ENCODE measurements around the gene EIF2D. TPM values are rescaled to one million over a fixed set of nuclear protein-coding genes. Genes with fewer than 3 reads are reported as not detected.

Gene EIF2D
- total and polyA plus RNA-seq, 9 of the 15 experiments (the other 6 are each of a cell fraction or from before 2014, with no cell fraction given), result 81.1 to 138 (median 93.9) TPM

DNA sequence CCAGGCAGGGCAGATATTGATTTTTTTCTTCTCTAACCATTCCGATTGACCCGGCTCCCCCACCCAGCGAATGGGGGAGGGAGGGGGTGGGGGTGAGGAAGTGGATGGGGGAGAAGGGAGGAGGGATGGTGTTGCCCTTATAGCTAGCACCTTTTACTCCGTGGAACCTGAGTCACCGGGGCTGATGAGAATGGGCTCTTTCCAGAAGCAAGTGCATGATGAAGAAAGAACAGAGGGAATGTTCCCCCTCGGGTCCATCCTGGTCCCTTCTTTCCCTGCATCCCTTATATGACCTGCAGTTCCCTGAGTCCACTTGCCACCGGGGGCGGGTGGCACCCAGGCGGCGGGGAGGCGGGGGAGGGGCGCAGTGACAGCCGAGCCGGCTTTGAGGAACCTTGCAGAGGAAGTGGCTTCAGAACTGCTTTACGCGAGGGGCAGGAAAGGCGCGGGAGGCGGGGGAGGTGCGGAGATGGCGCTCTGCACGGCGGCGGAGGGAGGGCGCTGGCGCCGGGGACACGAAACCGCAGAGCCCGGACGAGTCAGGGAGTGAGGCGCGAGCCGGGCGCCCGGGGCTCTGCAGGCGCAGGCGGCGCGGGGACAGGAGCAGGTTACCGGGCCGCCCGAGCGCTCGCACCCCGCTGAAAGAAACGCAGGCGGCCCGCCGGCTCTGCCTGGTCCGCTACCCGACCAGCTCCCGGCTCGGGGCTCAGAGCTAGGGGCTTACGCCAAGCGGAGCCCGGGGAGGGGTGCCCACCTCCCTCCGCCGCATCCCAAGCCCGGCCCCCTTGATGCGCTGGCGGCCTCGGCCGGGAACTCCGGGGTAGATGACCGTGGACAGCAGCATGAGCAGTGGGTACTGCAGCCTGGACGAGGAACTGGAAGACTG is 55.3 kb downstream of the EIF2D start (continued):
- no peak; the same call in 1 of the 2 replicates for TF ChIP-seq BRD4 (IDR thresholded peaks at IDR 0.05)
- peak; percentile 53; the same call in 1 of the 2 replicates for TF ChIP-seq RUNX1 (IDR thresholded peaks at IDR 0.05; ENCODE audit: low read depth)
- peak in 1 of 2 experiments; percentile 79; a peak in 2 of 4 replicates for TF ChIP-seq KDM4B (IDR thresholded peaks at IDR 0.05; ENCODE audit: borderline replicate concordance in 2 of 2, low read depth in 1 of 2)
- TF ChIP-seq ETV5 (CRISPR knock-in tag; IDR thresholded peaks at IDR 0.05; ENCODE audit: low read depth), result peak; percentile 77
- peak; percentile 60; the same call in 1 of the 2 replicates for TF ChIP-seq KAT7 (CRISPR knock-in tag; IDR thresholded peaks at IDR 0.05; ENCODE audit: borderline replicate concordance)
- TF ChIP-seq, protein P1, sequence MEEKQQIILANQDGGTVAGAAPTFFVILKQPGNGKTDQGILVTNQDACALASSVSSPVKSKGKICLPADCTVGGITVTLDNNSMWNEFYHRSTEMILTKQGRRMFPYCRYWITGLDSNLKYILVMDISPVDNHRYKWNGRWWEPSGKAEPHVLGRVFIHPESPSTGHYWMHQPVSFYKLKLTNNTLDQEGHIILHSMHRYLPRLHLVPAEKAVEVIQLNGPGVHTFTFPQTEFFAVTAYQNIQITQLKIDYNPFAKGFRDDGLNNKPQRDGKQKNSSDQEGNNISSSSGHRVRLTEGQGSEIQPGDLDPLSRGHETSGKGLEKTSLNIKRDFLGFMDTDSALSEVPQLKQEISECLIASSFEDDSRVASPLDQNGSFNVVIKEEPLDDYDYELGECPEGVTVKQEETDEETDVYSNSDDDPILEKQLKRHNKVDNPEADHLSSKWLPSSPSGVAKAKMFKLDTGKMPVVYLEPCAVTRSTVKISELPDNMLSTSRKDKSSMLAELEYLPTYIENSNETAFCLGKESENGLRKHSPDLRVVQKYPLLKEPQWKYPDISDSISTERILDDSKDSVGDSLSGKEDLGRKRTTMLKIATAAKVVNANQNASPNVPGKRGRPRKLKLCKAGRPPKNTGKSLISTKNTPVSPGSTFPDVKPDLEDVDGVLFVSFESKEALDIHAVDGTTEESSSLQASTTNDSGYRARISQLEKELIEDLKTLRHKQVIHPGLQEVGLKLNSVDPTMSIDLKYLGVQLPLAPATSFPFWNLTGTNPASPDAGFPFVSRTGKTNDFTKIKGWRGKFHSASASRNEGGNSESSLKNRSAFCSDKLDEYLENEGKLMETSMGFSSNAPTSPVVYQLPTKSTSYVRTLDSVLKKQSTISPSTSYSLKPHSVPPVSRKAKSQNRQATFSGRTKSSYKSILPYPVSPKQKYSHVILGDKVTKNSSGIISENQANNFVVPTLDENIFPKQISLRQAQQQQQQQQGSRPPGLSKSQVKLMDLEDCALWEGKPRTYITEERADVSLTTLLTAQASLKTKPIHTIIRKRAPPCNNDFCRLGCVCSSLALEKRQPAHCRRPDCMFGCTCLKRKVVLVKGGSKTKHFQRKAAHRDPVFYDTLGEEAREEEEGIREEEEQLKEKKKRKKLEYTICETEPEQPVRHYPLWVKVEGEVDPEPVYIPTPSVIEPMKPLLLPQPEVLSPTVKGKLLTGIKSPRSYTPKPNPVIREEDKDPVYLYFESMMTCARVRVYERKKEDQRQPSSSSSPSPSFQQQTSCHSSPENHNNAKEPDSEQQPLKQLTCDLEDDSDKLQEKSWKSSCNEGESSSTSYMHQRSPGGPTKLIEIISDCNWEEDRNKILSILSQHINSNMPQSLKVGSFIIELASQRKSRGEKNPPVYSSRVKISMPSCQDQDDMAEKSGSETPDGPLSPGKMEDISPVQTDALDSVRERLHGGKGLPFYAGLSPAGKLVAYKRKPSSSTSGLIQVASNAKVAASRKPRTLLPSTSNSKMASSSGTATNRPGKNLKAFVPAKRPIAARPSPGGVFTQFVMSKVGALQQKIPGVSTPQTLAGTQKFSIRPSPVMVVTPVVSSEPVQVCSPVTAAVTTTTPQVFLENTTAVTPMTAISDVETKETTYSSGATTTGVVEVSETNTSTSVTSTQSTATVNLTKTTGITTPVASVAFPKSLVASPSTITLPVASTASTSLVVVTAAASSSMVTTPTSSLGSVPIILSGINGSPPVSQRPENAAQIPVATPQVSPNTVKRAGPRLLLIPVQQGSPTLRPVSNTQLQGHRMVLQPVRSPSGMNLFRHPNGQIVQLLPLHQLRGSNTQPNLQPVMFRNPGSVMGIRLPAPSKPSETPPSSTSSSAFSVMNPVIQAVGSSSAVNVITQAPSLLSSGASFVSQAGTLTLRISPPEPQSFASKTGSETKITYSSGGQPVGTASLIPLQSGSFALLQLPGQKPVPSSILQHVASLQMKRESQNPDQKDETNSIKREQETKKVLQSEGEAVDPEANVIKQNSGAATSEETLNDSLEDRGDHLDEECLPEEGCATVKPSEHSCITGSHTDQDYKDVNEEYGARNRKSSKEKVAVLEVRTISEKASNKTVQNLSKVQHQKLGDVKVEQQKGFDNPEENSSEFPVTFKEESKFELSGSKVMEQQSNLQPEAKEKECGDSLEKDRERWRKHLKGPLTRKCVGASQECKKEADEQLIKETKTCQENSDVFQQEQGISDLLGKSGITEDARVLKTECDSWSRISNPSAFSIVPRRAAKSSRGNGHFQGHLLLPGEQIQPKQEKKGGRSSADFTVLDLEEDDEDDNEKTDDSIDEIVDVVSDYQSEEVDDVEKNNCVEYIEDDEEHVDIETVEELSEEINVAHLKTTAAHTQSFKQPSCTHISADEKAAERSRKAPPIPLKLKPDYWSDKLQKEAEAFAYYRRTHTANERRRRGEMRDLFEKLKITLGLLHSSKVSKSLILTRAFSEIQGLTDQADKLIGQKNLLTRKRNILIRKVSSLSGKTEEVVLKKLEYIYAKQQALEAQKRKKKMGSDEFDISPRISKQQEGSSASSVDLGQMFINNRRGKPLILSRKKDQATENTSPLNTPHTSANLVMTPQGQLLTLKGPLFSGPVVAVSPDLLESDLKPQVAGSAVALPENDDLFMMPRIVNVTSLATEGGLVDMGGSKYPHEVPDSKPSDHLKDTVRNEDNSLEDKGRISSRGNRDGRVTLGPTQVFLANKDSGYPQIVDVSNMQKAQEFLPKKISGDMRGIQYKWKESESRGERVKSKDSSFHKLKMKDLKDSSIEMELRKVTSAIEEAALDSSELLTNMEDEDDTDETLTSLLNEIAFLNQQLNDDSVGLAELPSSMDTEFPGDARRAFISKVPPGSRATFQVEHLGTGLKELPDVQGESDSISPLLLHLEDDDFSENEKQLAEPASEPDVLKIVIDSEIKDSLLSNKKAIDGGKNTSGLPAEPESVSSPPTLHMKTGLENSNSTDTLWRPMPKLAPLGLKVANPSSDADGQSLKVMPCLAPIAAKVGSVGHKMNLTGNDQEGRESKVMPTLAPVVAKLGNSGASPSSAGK (IDR thresholded peaks at IDR 0.05), result no peak
- TF ChIP-seq TAL1 (IDR thresholded peaks at IDR 0.05), result no peak
- TF ChIP-seq, protein P2, sequence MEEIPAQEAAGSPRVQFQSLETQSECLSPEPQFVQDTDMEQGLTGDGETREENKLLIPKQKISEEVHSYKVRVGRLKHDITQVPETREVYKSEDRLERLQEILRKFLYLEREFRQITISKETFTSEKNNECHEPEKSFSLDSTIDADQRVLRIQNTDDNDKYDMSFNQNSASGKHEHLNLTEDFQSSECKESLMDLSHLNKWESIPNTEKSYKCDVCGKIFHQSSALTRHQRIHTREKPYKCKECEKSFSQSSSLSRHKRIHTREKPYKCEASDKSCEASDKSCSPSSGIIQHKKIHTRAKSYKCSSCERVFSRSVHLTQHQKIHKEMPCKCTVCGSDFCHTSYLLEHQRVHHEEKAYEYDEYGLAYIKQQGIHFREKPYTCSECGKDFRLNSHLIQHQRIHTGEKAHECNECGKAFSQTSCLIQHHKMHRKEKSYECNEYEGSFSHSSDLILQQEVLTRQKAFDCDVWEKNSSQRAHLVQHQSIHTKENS (CRISPR knock-in tag; IDR thresholded peaks at IDR 0.05), result no peak
- peak; percentile 46 for TF ChIP-seq POLR2B (IDR thresholded peaks at IDR 0.05; ENCODE audit: low read depth, partially characterized antibody)
- TF ChIP-seq HCFC1 (IDR thresholded peaks at IDR 0.05; ENCODE audit: low read depth, low read length), result no peak; the same call in none of the 2 replicates
- TF ChIP-seq CBX2 (IDR thresholded peaks at IDR 0.05; ENCODE audit: insufficient read depth, low read length, poor library complexity, severe bottlenecking), result no peak
- no peak for TF ChIP-seq PHB2 (IDR thresholded peaks at IDR 0.05; ENCODE audit: low read depth)
